Muscle layer of duodenum (tissue), 2 donors: ENCODE data around the gene CHD9.
"Not testable (repeated sequence)": the region's sequence is repeated elsewhere in the genome, so short reads cannot be mapped to it uniquely, and the experiment has no call there.

Experiments
- H3K27ac ChIP-seq: one replicate; pipeline ENCODE4 v1.7.0; 2013; ENCODE audit warnings: mild to moderate bottlenecking, low read length
- H3K27me3 ChIP-seq: one replicate; pipeline ENCODE4 v1.7.0; 2013; ENCODE audit warnings: low read depth, mild to moderate bottlenecking, control low read depth, low read length
- H3K36me3 ChIP-seq, 2 donors: one replicate each; pipeline ENCODE4 v1.7.0; 2013; ENCODE audit warnings: low read length in 2 of 2, control low read depth in 1 of 2, mild to moderate bottlenecking in 1 of 2; ENCODE audit not compliant: insufficient read depth in 2 of 2, control insufficient read depth in 1 of 2
- H3K4me1 ChIP-seq, 2 donors: one replicate each; pipeline ENCODE4 v1.7.0; 2013; ENCODE audit warnings: low read length in 2 of 2, mild to moderate bottlenecking in 2 of 2, control low read depth in 1 of 2, moderate library complexity in 1 of 2; ENCODE audit not compliant: insufficient read depth in 2 of 2, control insufficient read depth in 1 of 2
- H3K4me3 ChIP-seq, 2 donors: one replicate each; pipeline ENCODE4 v1.7.0; 2013; ENCODE audit warnings: low read length in 2 of 2, low read depth in 1 of 2, mild to moderate bottlenecking in 1 of 2
- H3K9me3 ChIP-seq, 2 donors: one replicate each; pipeline ENCODE4 v1.7.0; 2013; ENCODE audit warnings: low read length in 2 of 2, control low read depth in 1 of 2, mild to moderate bottlenecking in 1 of 2; ENCODE audit not compliant: control insufficient read depth in 1 of 2
- donor health status: healthy.

The CHD9 gene

DNA sequence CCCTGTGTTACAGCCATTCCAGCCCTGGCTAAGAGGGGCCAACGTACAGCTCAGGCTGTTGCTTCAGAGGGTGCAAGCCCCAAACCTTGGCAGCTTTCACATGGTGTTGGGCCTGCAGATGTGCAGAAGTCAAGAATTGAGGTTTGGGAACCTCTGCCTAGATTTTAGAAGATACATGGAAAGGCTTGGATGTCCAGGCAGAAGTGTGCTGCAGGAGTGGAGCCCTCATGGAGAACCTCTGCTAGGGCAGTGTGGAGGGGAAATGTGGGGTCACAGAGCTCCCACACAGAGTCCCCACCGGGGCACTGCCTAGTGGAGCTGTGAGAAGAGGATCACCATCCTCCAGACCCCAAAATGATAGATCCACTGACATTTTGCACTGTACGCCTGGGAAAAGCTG, 130.9 kb downstream of the CHD9 start:
- H3K4me1 ChIP-seq, H3K4me3 ChIP-seq, H3K9me3 ChIP-seq, H3K27me3 ChIP-seq, H3K36me3 ChIP-seq, H3K27ac ChIP-seq: not testable (repeated sequence)

DNA sequence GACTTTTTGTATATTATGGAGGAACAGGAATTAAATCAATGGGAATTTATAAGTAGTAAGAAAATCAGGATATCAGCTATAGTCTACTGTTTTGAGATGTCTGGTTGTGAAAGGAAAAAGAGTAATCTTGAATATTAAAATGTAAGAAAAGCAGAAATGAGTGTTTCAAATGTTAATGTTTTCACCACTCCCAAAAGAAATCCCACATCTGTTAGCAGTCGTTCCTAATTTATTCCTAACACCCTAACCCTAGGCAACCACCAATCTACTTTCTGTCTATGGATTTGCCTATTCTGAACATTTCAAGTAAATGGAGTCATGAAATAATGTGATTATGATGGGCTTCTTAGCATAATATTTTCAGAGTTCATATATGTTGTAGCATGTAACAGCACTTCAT, 133.0 kb downstream of the CHD9 start:
- H3K4me3 ChIP-seq: no peak overlapping the region
- peaks cover 4 to 8% of the 10 kb centered on the region in 2 donors for H3K36me3 ChIP-seq
- no peak overlapping the region for H3K27ac ChIP-seq
- H3K4me1 ChIP-seq: peaks cover 0 to 5% of the 10 kb centered on the region in 2 donors
- H3K9me3 ChIP-seq: peaks cover 0 to 6% of the 10 kb centered on the region in 2 donors
- H3K27me3 ChIP-seq: no peaks in the 10 kb centered on the region

DNA sequence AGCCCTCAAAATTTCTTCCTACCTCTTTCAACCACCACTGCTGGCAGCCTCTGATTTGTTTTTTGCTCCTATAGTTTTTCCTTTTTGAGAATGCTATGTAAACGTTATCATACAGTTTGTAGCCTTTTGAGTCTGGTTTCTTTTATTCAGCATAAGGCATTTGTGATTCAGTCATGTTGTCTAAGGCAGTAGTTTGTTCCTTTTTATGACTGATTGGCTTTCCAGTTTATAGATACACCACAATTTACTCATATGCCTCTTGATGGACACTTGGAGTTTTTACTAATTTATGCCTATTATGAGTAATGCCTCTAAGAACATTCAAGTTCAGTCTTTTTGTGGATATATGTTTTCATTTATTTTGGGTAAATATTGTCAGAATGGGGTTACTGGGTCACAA, 136.6 kb downstream of the CHD9 start:
- Histone ChIP-seq H3K9me3 (no peaks in the 10 kb centered on the region), H3K27ac (no peak overlapping the region), H3K4me1 (no peaks in the 10 kb centered on the region), H3K4me3 (no peak overlapping the region), H3K27me3 (no peaks in the 10 kb centered on the region), H3K36me3 (peaks cover 0 to 4% of the 10 kb centered on the region in 2 donors)

DNA sequence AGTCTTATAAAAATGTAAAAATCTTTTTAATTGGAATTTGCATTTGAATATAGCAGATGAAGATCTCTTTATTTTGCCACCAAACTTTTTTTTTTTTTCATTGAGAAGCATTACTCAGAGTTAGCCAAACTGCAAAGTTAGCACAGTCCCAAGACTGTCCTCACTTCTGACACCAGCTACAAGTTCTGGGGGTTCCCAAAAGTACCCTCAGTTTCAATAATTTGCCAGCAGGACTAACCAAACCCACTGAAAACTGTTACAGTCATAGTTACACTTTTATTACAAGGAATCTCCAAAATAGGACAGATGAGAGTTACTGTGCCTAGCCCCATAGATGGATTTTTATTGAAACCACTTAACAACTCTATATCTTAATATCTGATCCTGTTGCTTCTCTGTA, 144.1 kb downstream of the CHD9 start:
- Histone ChIP-seq H3K4me1 (no peaks in the 10 kb centered on the region), H3K27ac (no peak overlapping the region), H3K27me3 (no peaks in the 10 kb centered on the region), H3K4me3 (no peak overlapping the region), H3K36me3 (no peaks in the 10 kb centered on the region), H3K9me3 (no peaks in the 10 kb centered on the region)

DNA sequence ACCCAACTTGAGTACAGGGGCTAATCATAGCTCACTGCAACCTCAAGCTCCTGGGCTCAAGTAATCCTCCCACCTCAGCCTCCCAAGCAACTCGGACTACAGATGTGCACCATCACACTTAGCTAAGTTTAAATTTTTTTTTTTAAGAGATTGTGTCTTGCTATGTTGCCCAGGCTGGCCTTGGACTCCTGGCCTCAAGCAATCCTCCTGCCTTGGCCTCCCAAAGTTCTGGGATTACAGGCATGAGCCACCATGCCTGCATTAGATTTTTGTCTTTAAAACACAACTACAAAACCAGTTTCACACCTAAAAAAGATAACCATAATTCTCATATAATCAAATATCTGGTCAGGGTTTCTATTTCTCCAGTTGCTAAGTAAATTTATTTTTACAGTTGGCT, 147.1 kb downstream of the CHD9 start:
- Histone ChIP-seq H3K4me1 (no peaks in the 10 kb centered on the region), H3K9me3 (no peaks in the 10 kb centered on the region), H3K36me3 (no peaks in the 10 kb centered on the region), H3K27ac (no peak overlapping the region), H3K27me3 (no peaks in the 10 kb centered on the region), H3K4me3 (no peak overlapping the region)

DNA sequence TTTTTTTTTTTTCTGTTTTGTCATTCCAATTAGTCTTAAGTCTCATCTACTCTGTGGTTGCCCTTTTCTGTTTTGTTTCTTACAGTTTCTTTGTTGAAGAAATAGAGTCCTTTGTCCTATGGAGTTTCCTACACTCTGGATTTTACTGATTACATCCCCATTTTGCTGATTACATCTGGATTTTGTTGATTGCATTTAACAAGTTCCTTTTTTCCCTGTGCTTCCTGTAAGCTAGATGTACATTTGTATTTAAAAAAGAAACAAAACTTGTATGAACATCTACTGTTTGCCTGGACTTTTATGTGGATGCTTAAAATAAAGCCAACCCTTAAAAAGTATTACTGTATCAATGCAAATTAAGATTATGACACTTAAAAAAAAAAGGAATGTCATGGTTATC, 147.6 kb downstream of the CHD9 start:
- Histone ChIP-seq H3K4me1 (peaks cover 0 to under 1% of the 10 kb centered on the region in 2 donors), H3K36me3 (no peaks in the 10 kb centered on the region), H3K4me3 (no peak overlapping the region), H3K27ac (no peak overlapping the region), H3K9me3 (no peaks in the 10 kb centered on the region), H3K27me3 (no peaks in the 10 kb centered on the region)

DNA sequence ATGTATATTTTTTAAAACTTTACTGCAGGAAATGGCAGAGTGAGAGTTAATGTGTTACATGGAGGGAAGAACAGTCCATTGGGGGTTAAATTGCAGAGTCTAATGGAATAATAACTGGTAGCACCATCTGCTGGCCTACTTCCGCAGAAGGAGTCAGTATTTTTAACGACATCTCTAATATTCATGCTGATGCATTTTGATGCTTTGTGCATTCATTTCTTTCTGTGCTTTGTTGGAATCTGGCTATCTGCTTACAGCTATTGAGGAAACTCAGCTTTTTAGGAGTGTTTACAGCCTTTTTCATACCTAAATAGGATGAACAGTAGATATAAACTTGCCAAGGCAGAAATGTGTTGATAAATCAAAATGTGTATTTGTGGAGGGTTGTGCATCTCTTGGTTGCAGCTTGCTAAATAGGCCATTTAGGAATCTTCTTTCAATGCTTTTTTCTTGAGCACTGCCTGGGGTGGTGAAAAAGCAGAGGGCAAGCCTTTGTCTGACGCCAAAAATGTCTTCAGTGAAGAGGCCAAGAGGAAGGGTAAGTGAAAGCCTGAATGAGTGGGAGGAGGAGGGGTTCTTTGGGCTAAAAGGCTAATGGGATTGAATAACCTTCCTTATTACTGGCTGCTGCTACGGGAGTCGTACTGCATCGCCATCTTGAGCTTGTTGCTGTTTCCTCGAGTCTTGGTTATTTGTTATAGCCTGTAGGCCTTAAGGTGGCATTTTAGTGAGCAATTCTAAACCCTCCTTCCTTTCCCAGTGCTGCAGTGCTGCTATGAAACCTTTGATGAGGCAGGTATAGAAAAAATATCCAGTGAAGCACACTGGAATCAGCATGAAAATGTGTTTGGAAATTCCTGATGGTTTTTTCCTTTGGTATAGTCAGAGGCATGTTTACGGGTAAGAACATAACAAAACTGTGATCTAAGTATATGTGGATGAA, 153.3 kb downstream of the CHD9 start:
- Histone ChIP-seq H3K9me3 (no peaks in the 10 kb centered on the region), H3K36me3 (no peaks in the 10 kb centered on the region), H3K4me1 (peaks cover 8 to 30% of the 10 kb centered on the region in 2 donors), H3K4me3 (peak overlapping the region; percentile 68 to 73), H3K27ac (peak overlapping the region; percentile 96), H3K27me3 (no peaks in the 10 kb centered on the region)

DNA sequence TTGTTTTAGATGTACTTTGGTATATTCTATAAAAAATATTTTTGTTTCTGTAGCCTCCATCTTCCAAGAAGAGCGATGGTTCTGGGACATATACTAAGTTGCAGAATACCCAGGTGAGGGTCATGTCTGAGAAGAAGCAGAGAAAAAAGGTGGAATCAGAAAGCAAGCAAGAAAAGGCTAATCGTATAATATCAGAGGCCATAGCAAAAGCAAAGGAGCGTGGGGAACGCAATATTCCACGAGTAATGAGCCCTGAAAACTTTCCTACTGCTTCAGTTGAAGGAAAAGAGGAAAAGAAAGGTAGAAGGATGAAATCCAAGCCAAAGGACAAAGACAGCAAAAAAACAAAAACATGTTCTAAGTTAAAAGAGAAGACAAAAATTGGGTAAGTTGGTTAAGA, 154.6 kb downstream of the CHD9 start:
- H3K4me1 ChIP-seq: peaks cover 8 to 34% of the 10 kb centered on the region in 2 donors
- H3K4me3 ChIP-seq: peak overlapping the region; percentile 61 to 73
- peak overlapping the region; percentile 73 for H3K27ac ChIP-seq
- H3K36me3 ChIP-seq: no peaks in the 10 kb centered on the region
- H3K27me3 ChIP-seq: no peaks in the 10 kb centered on the region
- H3K9me3 ChIP-seq: no peaks in the 10 kb centered on the region

DNA sequence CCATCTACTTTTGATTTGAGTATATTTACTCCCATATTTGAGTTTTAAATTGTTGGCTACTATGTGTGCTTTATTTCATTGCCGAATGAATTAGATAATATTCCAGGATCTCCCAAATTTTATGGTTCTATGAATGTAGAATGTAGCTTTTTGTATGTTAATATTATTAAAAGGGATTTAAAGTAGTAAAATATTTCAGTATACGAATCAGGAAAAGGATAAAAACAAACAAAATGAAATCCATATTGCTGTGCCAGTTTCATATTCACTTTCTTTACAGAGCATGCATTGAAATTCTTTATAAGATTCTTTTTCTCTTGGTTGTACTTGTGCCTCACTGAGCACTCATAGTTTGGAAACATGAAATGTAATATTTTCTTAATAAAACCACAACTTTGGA, 155.1 kb downstream of the CHD9 start:
- Histone ChIP-seq H3K36me3 (no peaks in the 10 kb centered on the region), H3K27me3 (no peaks in the 10 kb centered on the region), H3K9me3 (no peaks in the 10 kb centered on the region), H3K4me1 (peaks cover 8 to 35% of the 10 kb centered on the region in 2 donors), H3K4me3 (peak overlapping the region; percentile 61 to 73), H3K27ac (peak overlapping the region; percentile 73)

DNA sequence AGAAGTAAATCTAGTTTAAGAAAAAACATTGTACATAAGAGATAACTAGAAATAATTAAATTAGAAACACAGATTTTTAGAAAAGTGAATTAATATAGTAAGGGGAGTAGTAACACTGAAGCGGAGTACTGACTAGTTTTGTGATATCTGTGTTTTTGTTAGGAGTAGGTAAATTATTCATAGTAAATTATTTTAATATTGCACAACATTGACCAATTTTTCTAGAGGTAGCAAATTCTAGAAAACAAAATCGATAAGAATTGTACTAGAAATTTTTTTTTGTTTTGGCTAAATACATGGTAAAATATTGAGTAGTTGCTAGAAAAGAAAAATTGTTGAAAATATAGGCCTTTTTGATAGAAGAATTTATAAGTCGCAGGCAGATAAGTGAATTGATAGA, 156.5 kb downstream of the CHD9 start:
- Histone ChIP-seq H3K27ac (no peak overlapping the region), H3K9me3 (no peaks in the 10 kb centered on the region), H3K4me1 (peaks cover 8 to 45% of the 10 kb centered on the region in 2 donors), H3K27me3 (no peaks in the 10 kb centered on the region), H3K36me3 (no peaks in the 10 kb centered on the region), H3K4me3 (peak overlapping the region in 1 of 2 donors; percentile 28)

DNA sequence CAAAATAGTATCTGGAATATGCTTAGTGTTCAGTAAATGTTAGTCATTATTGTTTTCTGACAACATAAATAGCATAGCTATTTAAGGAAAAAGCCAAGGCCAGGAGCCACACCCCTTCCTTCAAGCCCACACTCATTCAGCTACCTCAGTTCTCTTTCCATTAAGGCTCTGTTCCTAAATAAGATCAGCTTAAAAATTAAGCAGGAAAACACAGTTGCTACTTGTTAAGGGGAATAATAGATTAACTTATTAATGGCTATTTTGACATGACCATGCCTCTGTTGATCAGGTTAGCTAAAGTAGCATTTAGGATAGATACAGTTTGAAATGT, 158.1 kb downstream of the CHD9 start:
- H3K27me3 ChIP-seq: no peaks in the 10 kb centered on the region
- H3K36me3 ChIP-seq: no peaks in the 10 kb centered on the region
- no peaks in the 10 kb centered on the region for H3K9me3 ChIP-seq
- no peak overlapping the region for H3K27ac ChIP-seq
- peaks cover 5 to 40% of the 10 kb centered on the region in 2 donors for H3K4me1 ChIP-seq
- H3K4me3 ChIP-seq: peak overlapping the region; percentile 24 to 45

DNA sequence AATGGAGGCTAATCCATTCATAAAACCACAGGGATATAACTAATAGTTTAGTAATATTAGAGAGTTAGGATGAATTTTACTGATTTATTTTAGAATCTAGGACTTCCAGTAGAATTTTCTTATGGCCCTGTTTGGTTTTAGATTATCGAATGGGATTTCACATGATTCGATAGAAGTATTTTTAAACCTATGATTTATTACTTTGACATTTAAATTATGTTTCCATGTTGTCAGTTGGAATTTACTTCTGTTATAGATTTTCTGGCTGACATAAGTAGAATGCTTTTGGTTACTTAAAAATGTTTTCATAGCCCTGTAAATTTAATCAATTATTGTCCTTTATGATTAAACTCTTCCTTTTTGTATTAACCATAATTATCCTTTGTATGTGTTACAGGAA, 158.8 kb downstream of the CHD9 start:
- H3K36me3 ChIP-seq: no peaks in the 10 kb centered on the region
- H3K9me3 ChIP-seq: no peaks in the 10 kb centered on the region
- H3K27me3 ChIP-seq: no peaks in the 10 kb centered on the region
- no peak overlapping the region for H3K27ac ChIP-seq
- H3K4me1 ChIP-seq: peaks cover 3 to 43% of the 10 kb centered on the region in 2 donors
- no peak overlapping the region for H3K4me3 ChIP-seq
